ENCODE data around the gene AEN. TPM values are rescaled to one million over a fixed set of nuclear protein-coding genes. Genes with fewer than 3 reads are reported as not detected.

AEN gene
- total and polyA plus RNA-seq, 8 donors: 1.8 to 35.3 (median 14.3) TPM

GRCh38 chr15:88625943-88626741 lies 5.0 kb downstream of the AEN start:
- intact Hi-C loops (cut with DNase I; ENCODE audit: low total_unique reads): no loop called here
- no peak for DNase-seq
- H3K4me3 ChIP-seq: no peak overlapping the region
- H3K36me3 ChIP-seq: peaks cover 23 to 55% (median 51%) of the 10 kb centered on the region in 4 donors
- H3K4me1 ChIP-seq: peaks cover 28 to 90% (median 61%) of the 10 kb centered on the region in 4 donors
- no peaks in the 10 kb centered on the region for H3K9me3 ChIP-seq
- peak overlapping the region in 3 of 5 donors; percentile 30 to 93 (median 32) for H3K27ac ChIP-seq
- H3K27me3 ChIP-seq: no peaks in the 10 kb centered on the region
- TF ChIP-seq CTCF (IDR thresholded peaks at IDR 0.05) (no peak), POLR2AphosphoS5 (IDR thresholded peaks at IDR 0.05) (no peak), POLR2A (IDR thresholded peaks at IDR 0.05) (no peak), EP300 (IDR thresholded peaks at IDR 0.05) (no peak)
- 91 to 94% (median 91%) methylated on average over 17 to 23 of the region's 23 CpGs for WGBS, 5 donors

DNA sequence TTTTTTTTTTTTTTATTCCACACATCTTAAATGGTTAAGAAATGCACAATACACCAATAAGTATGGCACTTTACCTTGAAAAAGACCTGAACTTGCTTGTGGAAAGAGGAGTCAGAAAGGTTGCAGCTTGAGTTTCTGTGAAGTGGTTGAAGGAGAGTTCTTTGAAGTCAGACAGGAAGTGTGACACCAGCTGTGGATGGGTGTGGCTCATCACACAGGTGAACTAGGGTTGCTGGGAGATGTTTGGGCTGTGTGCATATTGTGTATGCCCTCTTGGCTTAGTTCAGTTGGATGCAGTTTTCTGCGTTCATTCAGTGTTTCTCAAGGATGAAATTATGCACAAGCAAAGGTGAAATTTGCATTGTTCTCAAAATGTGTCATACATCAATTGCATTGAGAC lies 6.3 kb downstream of the AEN start:
- Histone ChIP-seq H3K4me1 (peaks cover 28 to 81% (median 50%) of the 10 kb centered on the region in 4 donors), H3K9me3 (no peaks in the 10 kb centered on the region), H3K27ac (peak overlapping the region in 3 of 5 donors; percentile 4 to 33 (median 32)), H3K36me3 (peaks cover 23 to 66% (median 63%) of the 10 kb centered on the region in 4 donors), H3K27me3 (no peaks in the 10 kb centered on the region), H3K4me3 (no peak overlapping the region)
- 63 to 90% (median 78%) methylated on average over 1 of the region's 1 CpG for WGBS, 5 donors
- no peak for TF ChIP-seq CTCF (IDR thresholded peaks at IDR 0.05)
- peak in 1 of 3 donors; percentile 11 for TF ChIP-seq POLR2AphosphoS5 (IDR thresholded peaks at IDR 0.05)
- TF ChIP-seq POLR2A (IDR thresholded peaks at IDR 0.05): no peak
- intact Hi-C loops (cut with DNase I; ENCODE audit: low total_unique reads): no loop called here
- DNase-seq: peak in 1 of 2 donors; percentile 75

GRCh38 chr15:88628018-88628654 lies 7.0 kb downstream of the AEN start:
- H3K4me3 ChIP-seq: no peak overlapping the region
- no peaks in the 10 kb centered on the region for H3K9me3 ChIP-seq
- TF ChIP-seq POLR2AphosphoS5 (IDR thresholded peaks at IDR 0.05) (no peak), CTCF (IDR thresholded peaks at IDR 0.05) (no peak), POLR2A (IDR thresholded peaks at IDR 0.05) (no peak), EP300 (IDR thresholded peaks at IDR 0.05) (no peak)
- WGBS, 5 donors: 73 to 90% (median 75%) methylated on average over 5 of the region's 5 CpGs
- peak overlapping the region in 3 of 5 donors; percentile 1 to 33 (median 32) for H3K27ac ChIP-seq
- peaks cover 23 to 70% (median 66%) of the 10 kb centered on the region in 4 donors for H3K36me3 ChIP-seq
- peaks cover 23 to 74% (median 43%) of the 10 kb centered on the region in 4 donors for H3K4me1 ChIP-seq
- intact Hi-C loops (cut with DNase I; ENCODE audit: low total_unique reads): no loop called here
- H3K27me3 ChIP-seq: no peaks in the 10 kb centered on the region
- DNase-seq: no peak

DNA sequence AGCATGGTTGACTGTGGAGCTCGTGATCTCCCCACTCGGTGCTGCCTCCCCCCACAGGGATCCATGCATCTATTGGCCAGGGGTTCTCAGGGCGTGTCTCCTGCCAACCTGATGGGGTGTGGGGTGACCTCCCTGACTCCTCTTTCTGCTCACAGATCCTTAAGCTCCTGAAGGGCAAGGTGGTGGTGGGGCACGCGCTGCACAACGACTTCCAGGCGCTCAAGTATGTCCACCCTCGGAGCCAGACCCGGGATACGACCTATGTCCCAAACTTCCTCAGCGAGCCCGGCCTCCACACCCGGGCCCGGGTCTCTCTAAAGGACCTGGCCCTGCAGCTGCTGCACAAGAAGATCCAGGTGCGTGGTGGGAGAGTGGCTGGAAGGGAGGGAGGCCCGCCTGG lies 7.9 kb downstream of the AEN start:
- no peak overlapping the region for H3K4me3 ChIP-seq
- peaks cover 23 to 74% (median 67%) of the 10 kb centered on the region in 4 donors for H3K36me3 ChIP-seq
- peak overlapping the region in 2 of 5 donors; percentile 2 to 50 for H3K27ac ChIP-seq
- intact Hi-C loops (cut with DNase I; ENCODE audit: low total_unique reads): no loop called here
- TF ChIP-seq EP300 (IDR thresholded peaks at IDR 0.05): no peak
- TF ChIP-seq POLR2AphosphoS5 (IDR thresholded peaks at IDR 0.05): no peak
- TF ChIP-seq CTCF (IDR thresholded peaks at IDR 0.05): no peak
- no peak for TF ChIP-seq POLR2A (IDR thresholded peaks at IDR 0.05)
- no peak for DNase-seq
- H3K27me3 ChIP-seq: no peaks in the 10 kb centered on the region
- 87 to 98% (median 95%) methylated on average over 8 to 16 of the region's 16 CpGs for WGBS, 5 donors
- H3K4me1 ChIP-seq: peaks cover 16 to 65% (median 34%) of the 10 kb centered on the region in 4 donors
- H3K9me3 ChIP-seq: no peaks in the 10 kb centered on the region
